ENCODE measurements around the gene ECM1.

Gene ECM1

DNA sequence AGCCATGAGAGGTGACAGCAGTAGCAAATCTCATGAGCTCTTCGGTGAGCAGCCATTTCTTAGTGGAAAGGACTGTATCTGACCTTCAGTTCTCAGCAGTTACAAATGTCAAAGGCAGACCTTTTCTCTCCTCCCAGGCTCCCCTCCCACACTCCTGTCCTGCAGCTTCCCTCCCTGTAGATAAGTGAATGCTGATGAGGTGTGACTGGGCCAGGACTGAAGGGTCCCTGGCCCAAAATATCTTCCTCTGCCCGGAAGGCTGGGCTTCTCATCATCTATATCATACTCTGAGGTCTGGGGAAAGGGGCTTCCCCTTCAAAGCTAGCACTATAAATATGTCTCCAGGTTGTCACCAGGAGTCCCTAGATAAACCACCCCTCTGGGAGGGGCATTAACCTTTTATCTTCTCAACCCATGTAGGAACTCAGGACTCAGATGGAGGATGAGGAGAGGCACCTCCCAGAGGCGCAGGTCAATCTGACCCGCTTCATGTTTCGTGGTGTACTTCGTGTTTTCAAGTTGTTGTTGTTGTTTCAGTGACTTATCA is 37.6 kb downstream of the ECM1 start:
- no peak for DNase-seq (ENCODE audit: low read depth)

DNA sequence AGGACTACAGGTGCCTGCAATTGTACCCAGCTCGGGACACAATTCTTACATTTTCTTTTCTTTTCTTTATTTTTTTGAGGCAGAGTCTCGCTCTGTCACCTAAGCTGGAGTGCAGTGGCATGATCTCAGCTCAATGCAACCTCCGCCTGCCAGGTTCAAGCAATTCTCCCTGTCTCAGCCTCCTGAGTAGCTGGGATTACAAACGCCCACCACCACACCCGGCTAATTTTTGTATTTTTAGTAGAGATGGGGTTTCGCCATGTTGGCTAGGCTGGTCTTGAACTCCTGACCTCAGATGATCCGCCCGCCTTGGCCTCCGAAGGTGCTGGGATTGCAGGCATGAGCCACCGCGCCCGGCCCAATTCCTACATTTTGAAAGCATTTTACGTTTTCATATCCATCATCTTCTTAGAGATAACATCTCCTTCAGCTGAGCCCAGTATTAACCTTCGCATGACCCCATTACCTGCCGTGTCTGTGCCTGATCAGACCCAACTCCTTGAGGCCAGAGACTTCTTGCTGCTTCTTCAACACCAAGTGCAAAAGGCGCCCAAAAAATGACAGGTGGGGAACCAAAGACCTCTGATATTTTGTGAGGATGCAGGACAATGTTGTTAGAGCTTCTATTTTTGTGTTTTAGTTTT is 38.5 kb downstream of the ECM1 start:
- DNase-seq (ENCODE audit: low read depth) = no peak

DNA sequence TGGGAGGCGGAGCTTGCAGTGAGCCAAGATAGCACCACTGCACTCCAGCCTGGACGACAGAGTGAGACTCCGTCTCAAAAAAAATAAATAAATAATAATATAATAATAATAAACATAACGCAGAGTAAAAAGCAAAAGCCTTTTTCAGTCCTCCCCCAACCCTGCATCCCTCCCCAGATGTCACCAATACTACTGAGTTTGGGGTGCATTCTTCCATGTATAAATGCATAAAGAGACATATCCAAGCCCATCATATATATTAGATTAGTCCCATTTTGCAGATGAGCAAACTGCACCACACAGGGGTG is 40.4 kb downstream of the ECM1 start:
- no peak for DNase-seq (ENCODE audit: low read depth)

DNA sequence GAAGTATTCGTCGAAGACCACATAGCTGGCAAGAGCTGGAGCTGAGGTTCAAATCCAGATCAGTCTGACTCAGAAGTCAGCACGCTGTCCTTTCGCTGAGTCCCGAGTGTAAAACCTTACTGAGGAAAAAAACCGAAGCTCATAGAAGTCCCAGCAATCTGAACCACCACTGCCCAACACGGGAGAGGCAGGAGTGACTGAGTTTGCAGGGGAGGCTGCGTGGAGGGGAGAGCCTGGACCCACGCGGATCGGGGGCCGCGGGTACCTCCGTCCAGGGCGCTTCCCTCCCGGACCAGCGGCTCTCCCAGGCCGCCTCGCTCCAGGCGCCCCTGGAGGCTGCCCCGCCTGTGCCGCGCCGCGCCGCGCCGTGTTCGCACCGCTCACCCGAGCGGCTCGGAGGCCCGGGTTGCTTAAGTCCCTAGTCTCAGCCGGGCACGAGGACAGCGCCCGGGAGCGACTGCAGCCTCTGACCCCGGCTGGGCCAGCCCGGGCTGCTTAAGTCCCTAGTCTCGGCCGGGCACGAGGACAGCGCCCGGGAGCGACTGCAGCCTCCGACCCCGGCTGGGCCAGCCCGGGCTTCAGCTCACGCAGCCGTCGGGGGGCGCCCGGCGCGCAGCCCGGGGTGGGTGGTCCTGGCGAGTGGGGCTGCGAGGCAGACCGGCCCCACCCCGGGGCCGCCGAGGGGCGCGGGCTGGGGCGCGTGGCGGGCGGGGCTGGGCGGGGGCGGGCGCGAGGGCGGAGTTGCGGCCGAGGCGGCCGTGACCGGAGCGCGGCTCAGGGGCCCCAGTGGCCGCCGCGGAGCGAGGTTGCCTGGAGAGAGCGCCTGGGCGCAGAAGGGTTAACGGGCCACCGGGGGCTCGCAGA is 41.0 kb downstream of the ECM1 start, which contains the start of gene ADAMTSL4:
TSS of gene ADAMTSL4 (plus strand) at position 777 of the 864 bp plus-strand sequence. CDS start 2,881 bp downstream, outside the sequence.
- no peak for DNase-seq (ENCODE audit: low read depth)

DNA sequence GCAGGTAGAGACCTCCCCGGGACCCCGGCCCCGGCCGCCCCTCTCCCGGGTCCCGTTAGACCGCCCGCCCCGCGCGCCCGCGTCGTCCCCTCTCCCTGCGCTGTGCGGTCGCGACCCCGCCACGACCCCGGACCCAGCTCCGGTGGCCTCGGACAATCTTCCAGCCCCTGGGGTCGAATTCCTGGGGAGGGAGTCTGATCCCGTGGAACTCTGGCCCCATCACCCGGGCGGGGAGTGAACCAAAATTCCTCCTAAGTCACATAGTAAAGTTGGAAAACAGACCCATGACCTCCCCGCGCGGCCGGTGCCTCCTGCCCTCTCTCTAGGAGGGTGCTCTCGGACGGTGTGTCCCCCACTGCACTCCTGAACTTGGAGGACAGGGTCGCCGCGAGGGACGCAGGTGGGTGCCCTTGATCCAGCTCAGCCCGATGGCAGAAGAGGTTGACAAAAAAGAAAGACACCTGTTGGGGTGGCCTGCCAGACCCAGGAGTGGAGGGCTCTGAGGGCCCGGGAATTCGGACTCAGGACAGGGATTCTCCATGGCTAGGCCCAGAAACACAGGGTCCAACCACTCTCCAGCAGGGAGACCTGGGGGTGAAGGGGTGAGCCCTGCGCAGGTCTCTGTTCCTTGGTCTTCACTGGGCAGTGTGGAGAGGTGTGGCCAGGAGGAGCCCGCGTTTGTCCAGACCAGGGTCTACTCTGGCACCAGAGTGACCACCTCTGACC is 41.8 kb downstream of the ECM1 start:
- no peak for DNase-seq (ENCODE audit: low read depth)

- no peak for DNase-seq (ENCODE audit: low read depth)
Measured at GRCh38 chr1:150550222-150551050, 42.5 kb downstream of the ECM1 start.

- no peak for DNase-seq (ENCODE audit: low read depth)
Measured at GRCh38 chr1:150551051-150551783, 43.3 kb downstream of the ECM1 start.

GRCh38 chr1:150551784-150552127 is 43.8 kb downstream of the ECM1 start:
- DNase-seq (ENCODE audit: low read depth) = no peak

DNA sequence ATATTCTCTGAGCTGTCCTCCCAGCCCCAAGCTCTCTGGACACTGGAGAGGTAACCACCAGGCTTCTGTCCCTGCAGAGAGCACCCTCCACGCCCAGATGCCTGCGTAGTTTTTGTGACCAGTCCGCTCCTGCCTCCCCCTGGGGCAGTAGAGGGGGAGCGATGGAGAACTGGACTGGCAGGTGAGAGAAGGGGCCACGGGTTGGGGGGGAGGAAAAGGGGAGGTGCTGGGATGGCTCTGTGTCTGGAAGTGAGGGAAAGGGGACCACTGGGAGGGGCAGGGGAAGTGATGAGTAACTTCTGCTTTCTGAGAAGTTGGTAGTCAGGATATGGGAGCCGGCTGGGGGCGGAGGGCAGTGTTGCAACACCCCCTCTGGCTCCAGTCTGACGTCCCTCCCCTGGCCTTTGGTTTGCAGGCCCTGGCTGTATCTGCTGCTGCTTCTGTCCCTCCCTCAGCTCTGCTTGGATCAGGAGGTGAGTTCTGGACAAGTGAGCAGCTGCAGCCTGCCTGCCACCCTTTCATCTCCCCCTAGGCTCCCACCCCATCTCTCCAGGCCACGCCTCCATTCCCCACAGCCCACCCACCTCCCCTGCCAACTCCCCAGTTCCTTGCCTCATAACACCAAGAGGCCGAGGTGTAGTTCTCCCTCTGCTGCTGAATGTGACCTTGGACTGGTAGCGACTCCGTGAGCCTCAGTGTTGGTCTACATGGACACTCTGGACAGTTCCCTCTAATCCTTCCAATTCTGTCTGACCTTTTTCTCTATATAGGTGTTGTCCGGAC is 44.4 kb downstream of the ECM1 start:
- peak; percentile 71 for DNase-seq (ENCODE audit: low read depth)

DNA sequence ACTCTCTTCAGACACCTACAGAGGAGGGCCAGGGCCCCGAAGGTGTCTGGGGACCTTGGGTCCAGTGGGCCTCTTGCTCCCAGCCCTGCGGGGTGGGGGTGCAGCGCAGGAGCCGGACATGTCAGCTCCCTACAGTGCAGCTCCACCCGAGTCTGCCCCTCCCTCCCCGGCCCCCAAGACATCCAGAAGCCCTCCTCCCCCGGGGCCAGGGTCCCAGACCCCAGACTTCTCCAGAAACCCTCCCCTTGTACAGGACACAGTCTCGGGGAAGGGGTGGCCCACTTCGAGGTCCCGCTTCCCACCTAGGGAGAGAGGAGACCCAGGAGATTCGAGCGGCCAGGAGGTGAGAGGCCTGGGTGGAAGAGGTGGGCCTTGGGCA is 45.0 kb downstream of the ECM1 start:
- no peak for DNase-seq (ENCODE audit: low read depth)

DNA sequence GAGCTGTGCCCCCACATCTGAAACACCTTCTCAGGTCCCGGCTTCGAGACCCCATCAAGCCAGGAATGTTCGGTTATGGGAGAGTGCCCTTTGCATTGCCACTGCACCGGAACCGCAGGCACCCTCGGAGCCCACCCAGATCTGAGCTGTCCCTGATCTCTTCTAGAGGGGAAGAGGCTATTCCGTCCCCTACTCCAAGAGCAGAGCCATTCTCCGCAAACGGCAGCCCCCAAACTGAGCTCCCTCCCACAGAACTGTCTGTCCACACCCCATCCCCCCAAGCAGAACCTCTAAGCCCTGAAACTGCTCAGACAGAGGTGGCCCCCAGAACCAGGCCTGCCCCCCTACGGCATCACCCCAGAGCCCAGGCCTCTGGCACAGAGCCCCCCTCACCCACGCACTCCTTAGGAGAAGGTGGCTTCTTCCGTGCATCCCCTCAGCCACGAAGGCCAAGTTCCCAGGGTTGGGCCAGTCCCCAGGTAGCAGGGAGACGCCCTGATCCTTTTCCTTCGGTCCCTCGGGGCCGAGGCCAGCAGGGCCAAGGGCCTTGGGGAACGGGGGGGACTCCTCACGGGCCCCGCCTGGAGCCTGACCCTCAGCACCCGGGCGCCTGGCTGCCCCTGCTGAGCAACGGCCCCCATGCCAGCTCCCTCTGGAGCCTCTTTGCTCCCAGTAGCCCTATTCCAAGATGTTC is 45.6 kb downstream of the ECM1 start:
- DNase-seq (ENCODE audit: low read depth) = no peak

GRCh38 chr1:150554086-150554452 is 46.2 kb downstream of the ECM1 start:
- DNase-seq (ENCODE audit: low read depth) = no peak

DNA sequence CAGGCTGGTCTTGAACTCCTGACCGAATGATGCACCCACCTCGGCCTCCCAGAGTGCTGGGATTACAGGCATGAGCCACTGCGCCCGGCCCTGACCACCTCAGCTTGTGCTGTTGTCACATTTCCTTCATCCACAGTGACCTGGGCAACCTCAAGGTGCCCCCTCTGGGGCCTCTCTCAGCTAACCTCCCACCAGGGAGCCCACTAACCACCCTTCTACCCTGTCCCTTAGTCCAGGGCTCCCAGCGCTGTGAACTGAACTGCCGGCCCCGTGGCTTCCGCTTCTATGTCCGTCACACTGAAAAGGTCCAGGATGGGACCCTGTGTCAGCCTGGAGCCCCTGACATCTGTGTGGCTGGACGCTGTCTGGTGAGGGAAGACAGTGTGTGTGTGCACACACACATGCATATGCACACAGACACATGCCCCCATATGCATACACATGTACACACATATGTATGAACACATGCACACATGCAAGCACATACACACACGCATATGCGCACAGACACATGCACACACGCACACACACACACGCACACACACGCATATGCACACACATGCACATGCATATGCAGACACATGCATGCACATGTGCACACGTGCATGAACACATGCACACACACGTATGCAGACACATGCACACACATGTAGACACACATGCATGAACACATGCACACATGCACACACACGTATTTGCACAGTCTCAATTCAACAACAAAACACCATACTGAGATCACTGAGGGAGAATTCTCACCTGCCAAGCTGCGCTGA is 47.5 kb downstream of the ECM1 start:
- no peak for DNase-seq (ENCODE audit: low read depth)

DNA sequence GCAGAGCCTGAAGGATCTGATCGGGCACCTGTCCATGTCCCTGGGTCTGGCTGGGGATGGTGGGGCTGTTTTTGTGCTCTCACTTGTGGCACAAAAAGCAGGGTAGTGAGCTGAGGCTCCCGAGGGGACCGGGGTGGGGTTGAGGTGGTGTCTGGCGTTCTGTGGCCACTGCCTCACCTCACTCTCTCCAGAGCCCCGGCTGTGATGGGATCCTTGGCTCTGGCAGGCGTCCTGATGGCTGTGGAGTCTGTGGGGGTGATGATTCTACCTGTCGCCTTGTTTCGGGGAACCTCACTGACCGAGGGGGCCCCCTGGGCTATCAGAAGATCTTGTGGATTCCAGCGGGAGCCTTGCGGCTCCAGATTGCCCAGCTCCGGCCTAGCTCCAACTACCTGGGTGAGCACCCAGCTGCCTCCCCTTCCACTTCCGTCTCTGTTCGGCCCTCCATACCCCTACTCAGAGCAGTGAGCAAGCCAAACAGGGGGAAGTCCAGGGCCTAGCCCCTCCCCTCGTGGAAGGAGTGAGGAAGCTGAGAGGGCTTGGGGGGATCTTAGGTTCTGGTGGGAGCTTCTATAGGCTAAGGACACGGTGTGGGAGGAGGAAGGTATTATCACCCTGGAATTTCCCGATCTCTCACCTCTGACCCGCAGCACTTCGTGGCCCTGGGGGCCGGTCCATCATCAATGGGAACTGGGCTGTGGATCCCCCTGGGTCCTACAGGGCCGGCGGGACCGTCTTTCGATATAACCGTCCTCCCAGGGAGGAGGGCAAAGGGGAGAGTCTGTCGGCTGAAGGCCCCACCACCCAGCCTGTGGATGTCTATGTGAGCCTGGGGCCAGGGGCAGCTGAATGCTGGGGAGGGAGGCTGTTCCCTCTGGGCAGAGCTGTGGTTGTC is 48.3 kb downstream of the ECM1 start:
- no peak for DNase-seq (ENCODE audit: low read depth)

GRCh38 chr1:150557065-150557600 is 49.2 kb downstream of the ECM1 start:
- DNase-seq (ENCODE audit: low read depth) = no peak

- no peak for DNase-seq (ENCODE audit: low read depth)
Measured at GRCh38 chr1:150557813-150558212, 49.9 kb downstream of the ECM1 start.

DNA sequence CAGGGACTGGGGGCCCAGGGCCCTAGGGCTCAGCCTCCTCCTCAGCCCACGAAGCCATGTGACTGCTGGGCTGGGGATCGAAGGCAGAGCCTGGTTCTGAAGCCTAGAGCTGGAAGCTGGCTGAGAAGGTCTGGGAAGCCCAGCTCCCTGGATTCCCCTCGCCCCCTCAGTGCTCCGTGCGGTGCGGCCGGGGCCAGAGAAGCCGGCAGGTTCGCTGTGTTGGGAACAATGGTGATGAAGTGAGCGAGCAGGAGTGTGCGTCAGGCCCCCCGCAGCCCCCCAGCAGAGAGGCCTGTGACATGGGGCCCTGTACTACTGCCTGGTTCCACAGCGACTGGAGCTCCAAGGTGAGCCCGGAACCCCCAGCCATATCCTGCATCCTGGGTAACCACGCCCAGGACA is 50.4 kb downstream of the ECM1 start:
- DNase-seq (ENCODE audit: low read depth) = no peak

Data from non-pigmented ciliary epithelial cell (primary cell).